MM.1S (cell line): Measurements from ENCODE around the gene ING3.

Source experiments
- DNase-seq: peaks from one replicate; pipeline ENCODE4 v3.0.0-alpha.2; 2015
- H2AFZ ChIP-seq: fragments of 300-600 bp; sonication (generic); 2 replicates; pipeline ENCODE4 v1.6.0; 2016; ENCODE audit warnings: antibody characterized with exemption, low read length
- H3F3A ChIP-seq: fragments of 300-600 bp; sonication (generic); 2 replicates; pipeline ENCODE4 v1.6.1; 2016; ENCODE audit warnings: mild to moderate bottlenecking, antibody characterized with exemption, low read length, moderate library complexity, mixed read lengths; ENCODE audit not compliant: insufficient read depth
- H3K27ac ChIP-seq: fragments of 300-600 bp; sonication (generic); 2 replicates; pipeline ENCODE4 v1.5.1; 2016; ENCODE audit warnings: mild to moderate bottlenecking, low read length
- H3K27me3 ChIP-seq: fragments of 300-600 bp; sonication (generic); replicated peaks from 2 replicates; pipeline ENCODE4 v1.6.0; 2016; ENCODE audit warnings: low read length; ENCODE audit not compliant: insufficient read depth
- H3K36me3 ChIP-seq: fragments of 300-600 bp; sonication (generic); replicated peaks from 2 replicates; pipeline ENCODE4 v1.6.1; 2016; ENCODE audit warnings: mild to moderate bottlenecking, low read length, mixed read lengths; ENCODE audit not compliant: insufficient read depth
- H3K4me1 ChIP-seq: fragments of 300-600 bp; sonication (generic); 2 replicates; pipeline ENCODE4 v1.6.1; 2016; ENCODE audit warnings: low read length, mixed read lengths
- H3K4me2 ChIP-seq: fragments of 300-600 bp; sonication (generic); 2 replicates; pipeline ENCODE4 v1.6.0; 2016; ENCODE audit warnings: low read depth, low read length
- H3K4me3 ChIP-seq: fragments of 300-600 bp; sonication (generic); 2 replicates; pipeline ENCODE4 v1.5.1; 2016; ENCODE audit warnings: low read length, mixed read lengths
- H3K79me2 ChIP-seq: fragments of 300-600 bp; sonication (generic); 2 replicates; pipeline ENCODE4 v1.6.1; 2016; ENCODE audit warnings: mixed run types, low read length, mixed read lengths
- H3K9ac ChIP-seq: fragments of 300-600 bp; sonication (generic); 2 replicates; pipeline ENCODE4 v1.6.1; 2016; ENCODE audit warnings: low read length, mixed read lengths
- H3K9me2 ChIP-seq: fragments of 300-600 bp; sonication (generic); replicated peaks from 2 replicates; pipeline ENCODE4 v1.6.1; 2016; ENCODE audit warnings: mild to moderate bottlenecking, low read length, mixed read lengths; ENCODE audit not compliant: insufficient read depth
- H3K9me3 ChIP-seq: fragments of 300-600 bp; sonication (generic); replicated peaks from 2 replicates; pipeline ENCODE4 v1.6.1; 2016; ENCODE audit warnings: mild to moderate bottlenecking, low read length, mixed read lengths; ENCODE audit not compliant: insufficient read depth
- H4K20me1 ChIP-seq: fragments of 300-600 bp; sonication (generic); 2 replicates; pipeline ENCODE4 v1.6.1; 2016; ENCODE audit warnings: mild to moderate bottlenecking, low read length, moderate library complexity, mixed read lengths; ENCODE audit not compliant: insufficient read depth
- CTCF ChIP-seq: fragments of 300-600 bp; sonication (generic); IDR thresholded peaks from 2 replicates; pipeline ENCODE4 v1.5.1; 2016; ENCODE audit warnings: antibody characterized with exemption, low read length, mixed read lengths
- EZH2 ChIP-seq: fragments of 300-600 bp; sonication (generic); optimal IDR thresholded peaks from 2 replicates; pipeline ENCODE3; 2017; ENCODE audit warnings: low read depth, mild to moderate bottlenecking, antibody characterized with exemption, low read length, mixed read lengths
- EZH2phosphoT487 ChIP-seq: fragments of 300-600 bp; sonication (generic); IDR thresholded peaks from 2 replicates; pipeline ENCODE4 v1.6.1; 2018; ENCODE audit warnings: antibody characterized with exemption, low read length

The ING3 gene

GRCh38 chr7:120955577-120956149, 5.1 kb downstream of the ING3 start:
- no peak overlapping the region for H3K4me2 ChIP-seq
- no peak for DNase-seq
- H3F3A ChIP-seq: peaks cover 7% of the 10 kb centered on the region
- no peak for TF ChIP-seq CTCF
- no peak for TF ChIP-seq EZH2
- no peak for TF ChIP-seq EZH2phosphoT487
- H3K79me2 ChIP-seq: peaks cover 40% of the 10 kb centered on the region
- H2AFZ ChIP-seq: no peak overlapping the region
- peaks cover 7% of the 10 kb centered on the region; the same call in 1 of the 2 replicates for H3K4me1 ChIP-seq
- peaks cover 17% of the 10 kb centered on the region; the same call in 1 of the 2 replicates for H3K36me3 ChIP-seq
- H3K9me3 ChIP-seq: no peaks in the 10 kb centered on the region
- no peak overlapping the region for H3K9ac ChIP-seq
- H3K27me3 ChIP-seq: no peaks in the 10 kb centered on the region
- H4K20me1 ChIP-seq: no peaks in the 10 kb centered on the region; the same call in 1 of the 2 replicates
- H3K27ac ChIP-seq: no peak overlapping the region
- H3K9me2 ChIP-seq: no peaks in the 10 kb centered on the region
- H3K4me3 ChIP-seq: no peak overlapping the region

GRCh38 chr7:120959929-120960484, 9.4 kb downstream of the ING3 start:
- H3K36me3 ChIP-seq: peaks cover 10% of the 10 kb centered on the region; the same call in 1 of the 2 replicates
- no peaks in the 10 kb centered on the region for H3F3A ChIP-seq
- H2AFZ ChIP-seq: no peak overlapping the region
- H4K20me1 ChIP-seq: no peaks in the 10 kb centered on the region
- H3K4me1 ChIP-seq: 0 out of 2 replicates have a peak, but pooled peaks cover 4% of the 10 kb centered on the region
- no peak for TF ChIP-seq EZH2phosphoT487
- no peak for TF ChIP-seq EZH2
- TF ChIP-seq CTCF: no peak
- no peak overlapping the region for H3K9ac ChIP-seq
- H3K9me3 ChIP-seq: no peaks in the 10 kb centered on the region
- peaks cover 20% of the 10 kb centered on the region for H3K79me2 ChIP-seq
- H3K4me3 ChIP-seq: no peak overlapping the region
- no peaks in the 10 kb centered on the region for H3K27me3 ChIP-seq
- DNase-seq: no peak
- no peak overlapping the region for H3K4me2 ChIP-seq
- no peaks in the 10 kb centered on the region for H3K9me2 ChIP-seq
- no peak overlapping the region for H3K27ac ChIP-seq

GRCh38 chr7:120960714-120961113, 10.1 kb downstream of the ING3 start:
- Histone ChIP-seq H3K36me3 (peaks cover 6% of the 10 kb centered on the region; the same call in 1 of the 2 replicates), H4K20me1 (no peaks in the 10 kb centered on the region), H3K4me3 (no peak overlapping the region), H2AFZ (no peak overlapping the region), H3K9ac (no peak overlapping the region), H3K4me1 (0 out of 2 replicates have a peak, but pooled peaks cover 4% of the 10 kb centered on the region), H3K9me2 (no peaks in the 10 kb centered on the region), H3K4me2 (no peak overlapping the region), H3F3A (no peaks in the 10 kb centered on the region), H3K79me2 (peaks cover 17% of the 10 kb centered on the region), H3K9me3 (no peaks in the 10 kb centered on the region), H3K27ac (no peak overlapping the region), H3K27me3 (no peaks in the 10 kb centered on the region)
- no peak for DNase-seq
- no peak for TF ChIP-seq CTCF
- TF ChIP-seq EZH2: no peak
- no peak for TF ChIP-seq EZH2phosphoT487
